ENCODE data around the gene CDH4. TPM values are rescaled to one million over a fixed set of nuclear protein-coding genes. Genes with fewer than 3 reads are reported as not detected.

CDH4 gene
- total RNA-seq, 1 donor from 2014 or later, result 0.23 TPM

- Mint-ChIP-seq H3K27me3 (ENCODE audit: unreplicated experiment) (peaks cover 12% of the 10 kb centered on the region), H3K4me1 (ENCODE audit: unreplicated experiment) (no peaks in the 10 kb centered on the region), H3K4me3 (ENCODE audit: unreplicated experiment) (no peak overlapping the region), H3K36me3 (ENCODE audit: low read depth, unreplicated experiment) (no peaks in the 10 kb centered on the region), H3K9me3 (ENCODE audit: unreplicated experiment) (no peaks in the 10 kb centered on the region), H3K27ac (ENCODE audit: unreplicated experiment) (no peak overlapping the region)
- TF ChIP-seq CTCF (IDR thresholded peaks at IDR 0.05; ENCODE audit: unreplicated experiment), result no peak
- no peak for DNase-seq (ENCODE audit: low spot score)
Observed at GRCh38 chr20:61795669-61796630, 543.9 kb downstream of the CDH4 start.

GRCh38 chr20:61796738-61797137 is 544.7 kb downstream of the CDH4 start:
- no peaks in the 10 kb centered on the region for H3K36me3 Mint-ChIP-seq (ENCODE audit: low read depth, unreplicated experiment)
- H3K9me3 Mint-ChIP-seq (ENCODE audit: unreplicated experiment), result no peaks in the 10 kb centered on the region
- H3K4me1 Mint-ChIP-seq (ENCODE audit: unreplicated experiment), result no peaks in the 10 kb centered on the region
- no peak for TF ChIP-seq CTCF (IDR thresholded peaks at IDR 0.05; ENCODE audit: unreplicated experiment)
- no peak overlapping the region for H3K4me3 Mint-ChIP-seq (ENCODE audit: unreplicated experiment)
- H3K27me3 Mint-ChIP-seq (ENCODE audit: unreplicated experiment), result peaks cover 10% of the 10 kb centered on the region
- H3K27ac Mint-ChIP-seq (ENCODE audit: unreplicated experiment), result no peak overlapping the region
- no peak for DNase-seq (ENCODE audit: low spot score)

GRCh38 chr20:61797200-61797599 is 545.1 kb downstream of the CDH4 start:
- H3K4me3 Mint-ChIP-seq (ENCODE audit: unreplicated experiment), result no peak overlapping the region
- H3K27ac Mint-ChIP-seq (ENCODE audit: unreplicated experiment), result no peak overlapping the region
- no peak for DNase-seq (ENCODE audit: low spot score)
- H3K4me1 Mint-ChIP-seq (ENCODE audit: unreplicated experiment), result no peaks in the 10 kb centered on the region
- no peaks in the 10 kb centered on the region for H3K9me3 Mint-ChIP-seq (ENCODE audit: unreplicated experiment)
- TF ChIP-seq CTCF (IDR thresholded peaks at IDR 0.05; ENCODE audit: unreplicated experiment), result no peak
- H3K36me3 Mint-ChIP-seq (ENCODE audit: low read depth, unreplicated experiment), result no peaks in the 10 kb centered on the region
- peaks cover 10% of the 10 kb centered on the region for H3K27me3 Mint-ChIP-seq (ENCODE audit: unreplicated experiment)

GRCh38 chr20:61797971-61798411 is 545.9 kb downstream of the CDH4 start:
- Mint-ChIP-seq H3K27me3 (ENCODE audit: unreplicated experiment) (peaks cover 8% of the 10 kb centered on the region), H3K36me3 (ENCODE audit: low read depth, unreplicated experiment) (no peaks in the 10 kb centered on the region), H3K4me3 (ENCODE audit: unreplicated experiment) (no peak overlapping the region), H3K27ac (ENCODE audit: unreplicated experiment) (no peak overlapping the region), H3K4me1 (ENCODE audit: unreplicated experiment) (no peaks in the 10 kb centered on the region), H3K9me3 (ENCODE audit: unreplicated experiment) (no peaks in the 10 kb centered on the region)
- no peak for DNase-seq (ENCODE audit: low spot score)
- no peak for TF ChIP-seq CTCF (IDR thresholded peaks at IDR 0.05; ENCODE audit: unreplicated experiment)

- H3K36me3 Mint-ChIP-seq (ENCODE audit: low read depth, unreplicated experiment), result no peaks in the 10 kb centered on the region
- H3K27ac Mint-ChIP-seq (ENCODE audit: unreplicated experiment), result no peak overlapping the region
- no peak overlapping the region for H3K4me3 Mint-ChIP-seq (ENCODE audit: unreplicated experiment)
- H3K27me3 Mint-ChIP-seq (ENCODE audit: unreplicated experiment), result peaks cover 8% of the 10 kb centered on the region
- TF ChIP-seq CTCF (IDR thresholded peaks at IDR 0.05; ENCODE audit: unreplicated experiment), result no peak
- DNase-seq (ENCODE audit: low spot score), result no peak
- H3K9me3 Mint-ChIP-seq (ENCODE audit: unreplicated experiment), result no peaks in the 10 kb centered on the region
- H3K4me1 Mint-ChIP-seq (ENCODE audit: unreplicated experiment), result no peaks in the 10 kb centered on the region
Observed at GRCh38 chr20:61798632-61799031, 546.6 kb downstream of the CDH4 start.

Data from endothelial cell (in vitro differentiated cells).